ENCODE results near the gene FAM120B.
"Not testable (repeated sequence)": the region's sequence is repeated elsewhere in the genome, so short reads cannot be mapped to it uniquely, and the experiment has no call there.

GRCh38 chr6:170335199-170335598 is 28.6 kb downstream of the FAM120B start:
- TF ChIP-seq CTCF (IDR thresholded peaks at IDR 0.05; ENCODE audit: low read length); EZH2 (IDR thresholded peaks at IDR 0.05; ENCODE audit: borderline replicate concordance, low read length): not testable (repeated sequence)
